Upper lobe of left lung (tissue), 6 donors: ENCODE results near the gene FAM53B. TPM values are rescaled to one million over a fixed set of nuclear protein-coding genes. Genes with fewer than 3 reads are reported as not detected.

Experiments used
- ATAC-seq, 2 donors: fragments of 200-7000 bp; cut with Tn5 transposase; one replicate each; pipeline ENCODE4 v1.9.1; 2022; ENCODE audit warnings: mild to moderate bottlenecking in 2 of 2, moderate library complexity in 2 of 2; ENCODE audit not compliant: low FRiP score in 2 of 2
- DNase-seq, 2 donors: peaks; one replicate each; pipeline ENCODE4 v3.0.0-alpha.2; 2019 to 2020
- H3K27ac ChIP-seq, 4 donors: fragments of 200-600 bp; sonication (generic); one replicate each; pipeline ENCODE4 v1.5.1; 2016 to 2019
- H3K27me3 ChIP-seq, 4 donors: fragments of 200-600 bp; sonication (generic); one replicate each; pipeline ENCODE4 v1.5.1; 2017 to 2019
- H3K36me3 ChIP-seq, 4 donors: fragments of 200-600 bp; sonication (generic); one replicate each; pipeline ENCODE4 v1.5.1; 2016 to 2019
- H3K4me1 ChIP-seq, 4 donors: fragments of 200-600 bp; sonication (generic); one replicate each; pipeline ENCODE4 v1.5.1; 2018 to 2019
- H3K4me3 ChIP-seq, 4 donors: fragments of 200-600 bp; sonication (generic); one replicate each; pipeline ENCODE4 v1.5.1; 2017 to 2019; ENCODE audit warnings: mild to moderate bottlenecking in 2 of 4, moderate library complexity in 1 of 4
- H3K9me3 ChIP-seq, 4 donors: fragments of 200-600 bp; sonication (generic); one replicate each; pipeline ENCODE4 v1.5.1; 2018 to 2019
- EP300 ChIP-seq, 4 donors: sonication (generic); formaldehyde crosslinking; IDR thresholded peaks; one replicate each; pipeline ENCODE4 v1.5.1; 2017; ENCODE audit warnings: antibody characterized with exemption in 4 of 4, control low read depth in 2 of 4
- POLR2A ChIP-seq, 4 donors: fragments of 450-650 bp; IDR thresholded peaks; one replicate each; pipeline ENCODE4 v1.5.1; 2016 to 2017; ENCODE audit warnings: antibody characterized with exemption in 4 of 4, mild to moderate bottlenecking in 2 of 4
- POLR2AphosphoS5 ChIP-seq, 2 donors: sonication (generic); formaldehyde crosslinking; IDR thresholded peaks; one replicate each; pipeline ENCODE4 v1.5.1; 2017; ENCODE audit warnings: antibody characterized with exemption in 2 of 2
- WGBS, 2 donors: methylation state at CpG; one replicate each; pipeline ENCODE4 v1.1.5; 2017 to 2018; 5-methylcytosine and 5-hydroxymethylcytosine counted together
- total RNA-seq, 6 donors: library from RNA; depleted of rRNA in 4 of 6; stranded (reverse); fragments of >200 nt in 4 of 6; gene quantifications; one replicate each; pipeline versions ENCODE4 v1.1.0 to v1.2.1, GENCODE V29; 2016 to 2021
- TF ChIP-seq, protein P1 (sequence below), 6 experiments: fragments of 450-650 bp in 4 of 6; fragments of 200-600 bp in 2 of 6; sonication (generic) in 2 of 6; IDR thresholded peaks; one replicate each; pipeline ENCODE4 v1.5.1; 2016 to 2019; ENCODE audit warnings: antibody characterized with exemption in 6 of 6
- donor health status: DM: no; HTN: no; CAD: no; lungs with moderate emphysema.
- donor health status: DM: no; HTN: yes; CAD: no; lungs with severe emphysema.

Gene FAM53B
- total RNA-seq, 6 donors from 2014 or later: 35.8 to 62.5 (median 47.8) TPM

- no peak for TF ChIP-seq POLR2AphosphoS5 (IDR thresholded peaks at IDR 0.05)
- no peak for TF ChIP-seq EP300 (IDR thresholded peaks at IDR 0.05)
- no peak for TF ChIP-seq POLR2A (IDR thresholded peaks at IDR 0.05)
- TF ChIP-seq, protein P1, sequence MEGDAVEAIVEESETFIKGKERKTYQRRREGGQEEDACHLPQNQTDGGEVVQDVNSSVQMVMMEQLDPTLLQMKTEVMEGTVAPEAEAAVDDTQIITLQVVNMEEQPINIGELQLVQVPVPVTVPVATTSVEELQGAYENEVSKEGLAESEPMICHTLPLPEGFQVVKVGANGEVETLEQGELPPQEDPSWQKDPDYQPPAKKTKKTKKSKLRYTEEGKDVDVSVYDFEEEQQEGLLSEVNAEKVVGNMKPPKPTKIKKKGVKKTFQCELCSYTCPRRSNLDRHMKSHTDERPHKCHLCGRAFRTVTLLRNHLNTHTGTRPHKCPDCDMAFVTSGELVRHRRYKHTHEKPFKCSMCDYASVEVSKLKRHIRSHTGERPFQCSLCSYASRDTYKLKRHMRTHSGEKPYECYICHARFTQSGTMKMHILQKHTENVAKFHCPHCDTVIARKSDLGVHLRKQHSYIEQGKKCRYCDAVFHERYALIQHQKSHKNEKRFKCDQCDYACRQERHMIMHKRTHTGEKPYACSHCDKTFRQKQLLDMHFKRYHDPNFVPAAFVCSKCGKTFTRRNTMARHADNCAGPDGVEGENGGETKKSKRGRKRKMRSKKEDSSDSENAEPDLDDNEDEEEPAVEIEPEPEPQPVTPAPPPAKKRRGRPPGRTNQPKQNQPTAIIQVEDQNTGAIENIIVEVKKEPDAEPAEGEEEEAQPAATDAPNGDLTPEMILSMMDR (IDR thresholded peaks at IDR 0.05): no peak
- WGBS, 2 donors: 67 to 100% methylated on average over 2 of the region's 2 CpGs
- H3K36me3 ChIP-seq: peaks cover 0 to 10% (median 3%) of the 10 kb centered on the region in 4 donors
- peaks cover 27 to 49% (median 41%) of the 10 kb centered on the region in 4 donors for H3K4me1 ChIP-seq
- DNase-seq: no peak
- H3K27ac ChIP-seq: no peak overlapping the region
- no peak for ATAC-seq
- H3K4me3 ChIP-seq: no peak overlapping the region
- H3K27me3 ChIP-seq: no peaks in the 10 kb centered on the region
- no peaks in the 10 kb centered on the region for H3K9me3 ChIP-seq
Observed at GRCh38 chr10:124665091-124665490, 79.1 kb downstream of the FAM53B start.

DNA sequence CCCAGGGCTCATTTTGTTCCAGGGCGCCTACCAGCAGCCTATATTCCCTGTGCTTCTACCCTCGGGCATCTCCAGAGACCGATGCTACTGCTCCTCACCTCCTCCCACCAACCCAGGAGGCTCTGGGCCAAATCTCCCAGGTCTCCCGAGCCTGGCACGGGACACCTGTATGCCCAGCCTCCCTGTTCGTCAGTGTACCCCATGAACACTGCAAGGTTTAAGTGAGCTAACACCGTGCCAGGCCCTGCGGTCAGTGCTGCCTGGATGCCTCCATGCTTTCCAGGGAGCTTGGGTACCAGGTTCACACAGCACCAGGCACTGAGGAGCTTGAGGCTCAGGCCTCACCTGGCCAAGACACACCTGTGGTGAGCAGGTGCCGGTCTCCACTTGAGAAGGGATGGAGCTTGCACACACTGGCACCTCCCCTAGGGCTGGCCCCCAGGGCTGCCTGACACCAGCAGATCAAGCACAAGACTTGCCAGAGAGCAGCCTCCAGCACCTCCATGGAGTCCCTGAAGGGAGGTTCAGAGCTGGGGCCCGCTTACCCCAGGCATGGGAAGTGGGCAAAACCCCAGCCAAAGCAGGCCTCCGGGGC is 80.3 kb downstream of the FAM53B start:
- Histone ChIP-seq H3K36me3 (peaks cover 0 to 10% (median 3%) of the 10 kb centered on the region in 4 donors), H3K27ac (no peak overlapping the region), H3K27me3 (no peaks in the 10 kb centered on the region), H3K4me3 (no peak overlapping the region), H3K9me3 (no peaks in the 10 kb centered on the region), H3K4me1 (peaks cover 24 to 49% (median 35%) of the 10 kb centered on the region in 4 donors)
- DNase-seq (no peak), ATAC-seq (no peak)
- TF ChIP-seq POLR2A (IDR thresholded peaks at IDR 0.05) (no peak), EP300 (IDR thresholded peaks at IDR 0.05) (no peak), POLR2AphosphoS5 (IDR thresholded peaks at IDR 0.05) (no peak)
- TF ChIP-seq, protein P1 (IDR thresholded peaks at IDR 0.05): no peak
- 96% methylated on average over 9 to 10 of the region's 11 CpGs for WGBS, 2 donors

DNA sequence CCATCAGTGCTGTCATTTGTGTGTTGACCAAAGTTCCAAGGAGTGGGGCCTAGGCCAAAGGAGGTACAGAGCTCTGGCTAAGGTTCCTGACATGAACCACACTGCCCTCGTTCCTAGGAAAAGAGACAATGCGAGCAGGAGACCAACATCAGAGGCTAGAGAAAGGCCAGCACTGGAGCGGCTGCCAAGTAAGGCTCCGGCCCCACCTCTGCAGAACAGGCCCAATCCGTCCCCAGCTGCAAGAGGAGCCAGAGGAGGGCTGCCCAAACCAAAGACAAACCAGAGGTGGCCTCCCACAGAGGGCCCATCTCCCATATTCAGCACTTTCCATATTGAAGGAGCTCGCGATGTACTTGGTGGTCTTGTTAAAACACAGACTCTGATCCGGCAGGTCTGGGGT is 81.0 kb downstream of the FAM53B start:
- H3K4me1 ChIP-seq: peaks cover 21 to 49% (median 31%) of the 10 kb centered on the region in 4 donors
- no peaks in the 10 kb centered on the region for H3K9me3 ChIP-seq
- no peak overlapping the region for H3K27ac ChIP-seq
- H3K27me3 ChIP-seq: no peaks in the 10 kb centered on the region
- TF ChIP-seq POLR2A (IDR thresholded peaks at IDR 0.05): no peak
- TF ChIP-seq, protein P1 (IDR thresholded peaks at IDR 0.05): no peak
- no peak for TF ChIP-seq EP300 (IDR thresholded peaks at IDR 0.05)
- TF ChIP-seq POLR2AphosphoS5 (IDR thresholded peaks at IDR 0.05): no peak
- WGBS, 2 donors: 79 to 94% methylated on average over 6 of the region's 8 CpGs
- DNase-seq: no peak
- no peak for ATAC-seq
- no peak overlapping the region for H3K4me3 ChIP-seq
- H3K36me3 ChIP-seq: peaks cover 0 to 10% (median 3%) of the 10 kb centered on the region in 4 donors

DNA sequence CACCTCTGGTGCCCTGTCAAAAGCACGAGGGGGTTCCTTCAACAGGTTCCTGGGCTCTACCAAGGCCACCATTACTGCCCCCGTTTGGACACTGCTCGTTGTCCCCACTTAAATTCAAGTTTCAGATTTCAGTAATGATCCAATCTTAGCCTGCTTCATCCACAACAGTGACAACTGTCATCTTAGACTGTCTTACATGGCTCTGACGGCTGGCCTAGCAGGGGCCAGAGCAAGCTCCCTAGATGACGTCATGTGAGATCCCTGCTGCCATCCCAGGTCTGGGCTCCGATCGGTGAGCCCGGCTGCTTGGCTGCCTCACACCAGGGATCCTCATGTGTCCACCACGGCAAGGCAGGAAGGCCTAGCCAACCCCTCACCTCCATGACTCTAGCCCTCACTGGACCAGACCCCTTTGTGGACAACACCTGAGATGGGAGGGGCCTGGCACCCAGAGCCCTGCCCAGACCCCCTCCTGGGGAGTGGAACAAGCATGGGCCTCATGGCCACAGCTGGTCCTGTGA is 82.5 kb downstream of the FAM53B start:
- ATAC-seq (no peak), DNase-seq (peak in 1 of 2 donors; percentile 55)
- 94 to 95% methylated on average over 9 of the region's 9 CpGs for WGBS, 2 donors
- TF ChIP-seq POLR2A (IDR thresholded peaks at IDR 0.05) (no peak), POLR2AphosphoS5 (IDR thresholded peaks at IDR 0.05) (no peak), EP300 (IDR thresholded peaks at IDR 0.05) (no peak)
- TF ChIP-seq, protein P1 (IDR thresholded peaks at IDR 0.05): no peak
- Histone ChIP-seq H3K4me3 (no peak overlapping the region), H3K9me3 (no peaks in the 10 kb centered on the region), H3K27ac (peak overlapping the region in 1 of 4 donors; percentile 13), H3K27me3 (no peaks in the 10 kb centered on the region), H3K36me3 (peaks cover 0 to 9% (median 3%) of the 10 kb centered on the region in 4 donors), H3K4me1 (peaks cover 15 to 41% (median 26%) of the 10 kb centered on the region in 4 donors)
